ENCODE results near the gene CAPZB. TPM values are rescaled to one million over a fixed set of nuclear protein-coding genes. Genes with fewer than 3 reads are reported as not detected.

CAPZB gene
- total RNA-seq, 1 donor from 2014 or later: 262 TPM

- no peak for ATAC-seq
Observed at GRCh38 chr1:19447550-19447949, 37.8 kb downstream of the CAPZB start.

GRCh38 chr1:19445417-19446342 is 39.7 kb downstream of the CAPZB start:
- peak; percentile 26 for ATAC-seq

GRCh38 chr1:19444296-19445021 is 40.9 kb downstream of the CAPZB start:
- no peak for ATAC-seq

GRCh38 chr1:19443326-19443725 is 42.0 kb downstream of the CAPZB start:
- no peak for ATAC-seq

GRCh38 chr1:19442154-19443096 is 42.9 kb downstream of the CAPZB start:
- ATAC-seq: no peak

- no peak for ATAC-seq
Observed at GRCh38 chr1:19441048-19441780, 44.1 kb downstream of the CAPZB start.

- no peak for ATAC-seq
Observed at GRCh38 chr1:19439464-19440171, 45.7 kb downstream of the CAPZB start.

GRCh38 chr1:19438516-19439195 is 46.7 kb downstream of the CAPZB start:
- no peak for ATAC-seq

GRCh38 chr1:19437891-19438294 is 47.4 kb downstream of the CAPZB start:
- ATAC-seq: no peak

- peak; percentile 92 for ATAC-seq
Observed at GRCh38 chr1:19436716-19437476, 48.4 kb downstream of the CAPZB start.

GRCh38 chr1:19435851-19436455 is 49.4 kb downstream of the CAPZB start:
- ATAC-seq: peak; percentile 35

GRCh38 chr1:19435181-19435580 is 50.2 kb downstream of the CAPZB start:
- no peak for ATAC-seq

- no peak for ATAC-seq
Observed at GRCh38 chr1:19433719-19433998, 51.7 kb downstream of the CAPZB start.

- no peak for ATAC-seq
Observed at GRCh38 chr1:19432943-19433718, 52.2 kb downstream of the CAPZB start.

GRCh38 chr1:19430121-19431068 is 54.9 kb downstream of the CAPZB start:
- peak; percentile 82 for ATAC-seq

- ATAC-seq: peak; percentile 24
Observed at GRCh38 chr1:19429611-19430010, 55.7 kb downstream of the CAPZB start.

- ATAC-seq: no peak
Observed at GRCh38 chr1:19427087-19427781, 58.1 kb downstream of the CAPZB start.
